GM10248 (cell line): ENCODE measurements around the gene LTBP1.
A peak's percentile ranks its signal among the peaks of the same experiment; 100 is the strongest.
"Not testable (repeated sequence)": the region's sequence is repeated elsewhere in the genome, so short reads cannot be mapped to it uniquely, and the experiment has no call there.

Experiments used
- CTCF ChIA-PET: fragments of 300-600 bp; sonication (Branson Sonifier 250); formaldehyde crosslinking; extraction: SDS; loops from one replicate; lab custom pipeline; 2021; ENCODE audit warnings: antibody characterized with exemption; lab: Yijun Ruan, JAX
- POLR2A ChIA-PET: fragments of 350-650 bp; sonication (Branson Sonifier 250); formaldehyde crosslinking; extraction: SDS; loops from one replicate; lab custom pipeline; 2020; ENCODE audit warnings: antibody characterized with exemption; lab: Yijun Ruan, JAX
- DNase-seq: peaks from one replicate; pipeline ENCODE4 v3.0.0; 2012; ENCODE audit errors: extremely low spot score
- CTCF ChIP-seq: IDR thresholded peaks from 2 replicates; pipeline ENCODE4 v1.5.1; 2012; ENCODE audit warnings: mild to moderate bottlenecking, low read depth; ENCODE audit errors: extremely low read depth, missing control alignments, control extremely low read depth

LTBP1 gene

DNA sequence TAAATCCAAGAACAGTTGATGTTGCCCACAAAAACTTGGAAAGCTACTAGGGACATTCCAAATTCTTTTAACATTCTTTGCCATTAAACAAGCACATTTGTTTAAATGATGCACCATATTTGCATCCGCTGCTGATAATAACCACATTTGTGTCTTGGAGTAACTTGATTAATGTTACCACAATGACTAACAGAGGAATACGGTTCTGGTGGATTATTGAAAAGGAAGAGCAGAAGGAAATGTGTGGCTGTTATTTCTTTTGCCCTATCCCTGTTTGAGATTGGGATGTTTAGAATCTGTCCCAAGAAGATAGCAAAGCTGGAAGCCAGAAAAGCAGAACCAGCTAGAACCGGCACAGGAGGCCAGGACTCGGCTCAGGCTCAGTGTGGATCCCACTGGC, 490.5 kb downstream of the LTBP1 start:
- TF ChIP-seq CTCF: no peak

DNA sequence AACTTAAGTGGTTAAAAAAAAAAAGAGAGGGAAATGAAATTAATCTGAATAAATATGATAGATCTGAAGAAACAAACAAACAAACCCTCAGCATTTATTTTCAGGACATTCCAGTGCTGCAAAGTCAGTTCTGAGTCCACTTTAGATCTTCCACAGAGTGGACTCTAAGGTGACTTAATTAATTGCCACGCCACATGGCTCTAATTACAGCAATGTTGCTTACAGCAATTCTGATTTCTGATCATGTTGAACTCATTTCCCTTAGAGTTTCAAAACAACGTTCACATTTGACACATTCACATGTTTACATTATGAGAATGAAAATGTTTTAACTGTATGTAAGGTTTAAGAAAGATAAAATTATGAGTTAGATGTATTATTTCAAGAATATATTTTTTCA, 491.1 kb downstream of the LTBP1 start:
- no peak for DNase-seq
- no peak for TF ChIP-seq CTCF
- ChIA-PET POLR2A (no interaction called here), CTCF (no interaction called here)

More for the DNA sequence above, 490.5 kb downstream of the LTBP1 start:
- POLR2A ChIA-PET: no interaction called here
- DNase-seq: no peak
- CTCF ChIA-PET: no interaction called here

GRCh38 chr2:33441235-33441810, 494.6 kb downstream of the LTBP1 start:
- POLR2A ChIA-PET: no interaction called here
- CTCF ChIA-PET: interaction anchor here (0.7 to 2.0 kb wide), 11 partner anchors 8 to 142 kb away, joined by 3 to 7 read pairs (median 4); no protein-coding TSS in a partner anchor
- TF ChIP-seq CTCF: peak; percentile 76
- peak; percentile 53 for DNase-seq

- POLR2A ChIA-PET, DNase-seq: not testable (repeated sequence)
- CTCF ChIA-PET: interaction anchor here (0.8 to 2.0 kb wide), 6 partner anchors 9 to 141 kb away, joined by 3 to 5 read pairs (median 4); no protein-coding TSS in a partner anchor
Measured at GRCh38 chr2:33442052-33442451, 495.3 kb downstream of the LTBP1 start.

GRCh38 chr2:33442528-33443079, 495.9 kb downstream of the LTBP1 start:
- POLR2A ChIA-PET: no interaction called here
- no peak for DNase-seq
- CTCF ChIA-PET: interaction anchor here (1.5 to 2.0 kb wide), 2 partner anchors 9 to 11 kb away, joined by 3 to 5 read pairs; no protein-coding TSS in a partner anchor

GRCh38 chr2:33443274-33443829, 496.6 kb downstream of the LTBP1 start:
- ChIA-PET CTCF (interaction anchor here (1.4 kb wide), 2 partner anchors 18 to 32 kb away, joined by 5 to 8 read pairs; no protein-coding TSS in a partner anchor), POLR2A (no interaction called here)
- no peak for TF ChIP-seq CTCF
- no peak for DNase-seq

More at GRCh38 chr2:33442528-33443079, 495.9 kb downstream of the LTBP1 start:
- TF ChIP-seq CTCF: no peak

DNA sequence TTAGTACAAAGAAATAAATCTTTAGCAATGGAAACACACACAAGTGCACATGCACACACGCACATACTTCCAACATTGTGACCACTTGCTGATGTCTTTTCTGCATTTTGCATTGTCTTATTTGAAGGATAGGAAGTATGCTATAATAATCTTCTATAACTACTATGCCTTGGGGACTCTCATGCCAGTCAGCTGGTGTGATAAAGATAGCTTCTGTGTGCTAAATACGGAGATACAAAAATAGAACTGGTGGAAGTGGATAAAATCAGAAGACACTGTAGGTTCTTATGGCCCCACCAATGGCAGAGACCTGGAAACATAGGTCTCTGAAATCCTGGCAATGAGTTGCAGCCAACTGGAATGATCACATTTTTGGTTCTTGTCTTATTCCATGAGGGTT, 498.2 kb downstream of the LTBP1 start:
- no peak for TF ChIP-seq CTCF
- CTCF ChIA-PET: interaction anchor here (1.1 to 1.4 kb wide), 3 partner anchors 20 to 73 kb away, joined by 3 to 8 read pairs (median 5); no protein-coding TSS in a partner anchor
- POLR2A ChIA-PET: no interaction called here
- DNase-seq: no peak
